ENCODE data around the gene CRY2. TPM values are rescaled to one million over a fixed set of nuclear protein-coding genes. Genes with fewer than 3 reads are reported as not detected.

CRY2 gene
- polyA plus RNA-seq, 1 experiment: 16.7 TPM

DNA sequence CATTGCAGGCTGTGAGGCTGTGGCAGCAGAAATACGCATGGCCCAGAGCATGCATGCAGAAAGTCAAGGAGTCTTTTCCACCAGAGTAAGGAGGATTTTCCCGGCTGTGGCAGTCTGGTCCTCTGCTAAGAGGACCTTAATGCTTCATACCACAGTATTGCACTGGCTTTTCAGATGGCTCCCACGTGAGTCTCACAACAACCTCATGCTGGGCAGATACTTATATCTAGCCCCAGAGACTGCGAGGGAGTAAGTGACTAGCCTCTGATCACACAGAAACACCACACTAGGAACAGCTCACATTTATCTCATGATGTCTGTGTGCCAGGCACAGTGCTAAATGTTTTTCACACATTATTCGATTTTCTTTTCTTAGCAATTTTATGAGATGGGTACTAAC is 8.0 kb downstream of the CRY2 start:
- no peaks in the 10 kb centered on the region for H3K27me3 ChIP-seq (ENCODE audit: control insufficient read depth, insufficient read depth, low read length)
- H3K36me3 ChIP-seq (ENCODE audit: control insufficient read depth, insufficient read depth, low read length): no peaks in the 10 kb centered on the region
- ChIA-PET POLR2A (no interaction called here), CTCF (interaction anchor here (1.1 to 10.6 kb wide), 3 partner anchors 13 to 111 kb away, joined by 3 to 88 read pairs (median 8); no protein-coding TSS in a partner anchor)
- DNase-seq (ENCODE audit: low read depth): no peak
- TF ChIP-seq, protein P1, sequence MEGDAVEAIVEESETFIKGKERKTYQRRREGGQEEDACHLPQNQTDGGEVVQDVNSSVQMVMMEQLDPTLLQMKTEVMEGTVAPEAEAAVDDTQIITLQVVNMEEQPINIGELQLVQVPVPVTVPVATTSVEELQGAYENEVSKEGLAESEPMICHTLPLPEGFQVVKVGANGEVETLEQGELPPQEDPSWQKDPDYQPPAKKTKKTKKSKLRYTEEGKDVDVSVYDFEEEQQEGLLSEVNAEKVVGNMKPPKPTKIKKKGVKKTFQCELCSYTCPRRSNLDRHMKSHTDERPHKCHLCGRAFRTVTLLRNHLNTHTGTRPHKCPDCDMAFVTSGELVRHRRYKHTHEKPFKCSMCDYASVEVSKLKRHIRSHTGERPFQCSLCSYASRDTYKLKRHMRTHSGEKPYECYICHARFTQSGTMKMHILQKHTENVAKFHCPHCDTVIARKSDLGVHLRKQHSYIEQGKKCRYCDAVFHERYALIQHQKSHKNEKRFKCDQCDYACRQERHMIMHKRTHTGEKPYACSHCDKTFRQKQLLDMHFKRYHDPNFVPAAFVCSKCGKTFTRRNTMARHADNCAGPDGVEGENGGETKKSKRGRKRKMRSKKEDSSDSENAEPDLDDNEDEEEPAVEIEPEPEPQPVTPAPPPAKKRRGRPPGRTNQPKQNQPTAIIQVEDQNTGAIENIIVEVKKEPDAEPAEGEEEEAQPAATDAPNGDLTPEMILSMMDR (IDR thresholded peaks at IDR 0.05; ENCODE audit: insufficient read depth, low read depth, low read length): no peak
- no peak overlapping the region for H3K4me3 ChIP-seq (ENCODE audit: low read depth, low read length)

DNA sequence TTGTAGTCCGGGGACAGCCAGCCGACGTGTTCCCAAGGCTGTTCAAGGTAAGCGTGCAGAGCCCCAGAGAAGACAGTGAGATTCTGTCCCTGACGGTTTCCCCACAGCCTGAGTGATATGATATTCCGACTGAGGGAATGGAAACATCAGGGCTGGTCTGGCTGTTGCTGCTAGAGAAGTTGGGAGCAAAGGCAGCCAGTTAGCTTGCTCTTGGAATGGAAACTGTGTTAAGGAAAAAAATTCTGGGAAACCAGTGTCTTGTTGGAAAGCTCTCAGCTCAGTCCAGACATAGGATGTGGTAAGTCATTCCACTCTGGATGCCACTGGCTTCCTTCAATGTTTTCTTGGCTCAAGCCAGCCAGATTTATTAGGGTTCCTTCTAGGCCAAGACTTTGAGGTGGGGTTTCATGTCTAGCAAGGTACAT is 8.8 kb downstream of the CRY2 start:
- Histone ChIP-seq H3K27me3 (ENCODE audit: control insufficient read depth, insufficient read depth, low read length) (no peaks in the 10 kb centered on the region), H3K4me3 (ENCODE audit: low read depth, low read length) (no peak overlapping the region), H3K36me3 (ENCODE audit: control insufficient read depth, insufficient read depth, low read length) (peaks cover 3% of the 10 kb centered on the region; the same call in 1 of the 2 replicates)
- CTCF ChIA-PET: interaction anchor here (1.8 to 10.6 kb wide), 3 partner anchors 9 to 15 kb away, joined by 4 to 88 read pairs (median 8); partner anchors contain the start of gene CRY2
- POLR2A ChIA-PET: no interaction called here
- TF ChIP-seq, protein P1 (IDR thresholded peaks at IDR 0.05; ENCODE audit: insufficient read depth, low read depth, low read length): no peak
- DNase-seq (ENCODE audit: low read depth): peak; percentile 67

- TF ChIP-seq, protein P1 (IDR thresholded peaks at IDR 0.05; ENCODE audit: insufficient read depth, low read depth, low read length): no peak
- DNase-seq (ENCODE audit: low read depth): peak; percentile 94
- ChIA-PET CTCF (interaction anchor here (0.7 to 10.6 kb wide), 6 partner anchors 13 to 420 kb away, joined by 3 to 88 read pairs (median 4); no protein-coding TSS in a partner anchor), POLR2A (interaction anchor here (1.3 kb wide), 1 partner anchor 11 kb away, joined by 4 read pairs; no protein-coding TSS in a partner anchor)
- H3K27me3 ChIP-seq (ENCODE audit: control insufficient read depth, insufficient read depth, low read length): no peaks in the 10 kb centered on the region
- H3K4me3 ChIP-seq (ENCODE audit: low read depth, low read length): no peak overlapping the region
- peaks cover 11% of the 10 kb centered on the region for H3K36me3 ChIP-seq (ENCODE audit: control insufficient read depth, insufficient read depth, low read length)
These were observed 10.7 kb downstream of the CRY2 start for GRCh38 chr11:45857961-45858474.

GRCh38 chr11:45858751-45859398 is 11.6 kb downstream of the CRY2 start:
- CTCF ChIA-PET: interaction anchor here (0.5 to 10.6 kb wide), 3 partner anchors 8 to 15 kb away, joined by 3 to 88 read pairs (median 10); no protein-coding TSS in a partner anchor
- no peaks in the 10 kb centered on the region for H3K27me3 ChIP-seq (ENCODE audit: control insufficient read depth, insufficient read depth, low read length)

More at GRCh38 chr11:45858751-45859398, 11.6 kb downstream of the CRY2 start:
- POLR2A ChIA-PET: interaction anchor here (1.1 kb wide), 1 partner anchor 12 kb away, joined by 4 read pairs; the partner anchor contains the start of gene CRY2
- Histone ChIP-seq H3K4me3 (ENCODE audit: low read depth, low read length) (no peak overlapping the region), H3K36me3 (ENCODE audit: control insufficient read depth, insufficient read depth, low read length) (peaks cover 17% of the 10 kb centered on the region)
- no peak for DNase-seq (ENCODE audit: low read depth)
- TF ChIP-seq, protein P1 (IDR thresholded peaks at IDR 0.05; ENCODE audit: insufficient read depth, low read depth, low read length): no peak

All from BJ (cell line).